ENCODE results near the gene SLC24A3.

Gene SLC24A3

DNA sequence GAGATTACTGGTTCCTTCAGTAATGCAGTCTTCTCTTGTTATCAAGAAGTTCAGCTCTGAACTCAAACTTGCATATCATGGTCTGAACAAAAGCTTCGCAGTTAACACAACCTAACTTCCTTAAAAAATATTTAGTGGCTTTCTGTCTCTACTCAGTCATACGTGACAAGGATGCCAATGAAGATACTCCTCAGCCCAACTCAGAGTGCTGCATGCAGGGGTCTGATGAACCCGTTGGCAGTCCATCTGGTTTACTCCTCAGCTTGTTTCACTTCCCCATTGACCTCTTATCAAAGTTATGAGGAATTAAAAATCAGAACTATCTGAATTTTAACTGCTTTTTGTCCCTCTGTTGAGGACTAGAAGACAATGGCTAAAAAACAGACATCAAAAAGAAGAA is 489.0 kb downstream of the SLC24A3 start:
- H3K4me1 ChIP-seq (ENCODE audit: insufficient read depth, low read length) = no peaks in the 10 kb centered on the region
- no peaks in the 10 kb centered on the region for H3K36me3 ChIP-seq (ENCODE audit: insufficient read depth, low read depth, low read length)
- H3K27me3 ChIP-seq (ENCODE audit: insufficient read depth, low read length) = no peaks in the 10 kb centered on the region
- no peak overlapping the region for H3K27ac ChIP-seq (ENCODE audit: low read length)
- no peak overlapping the region for H3K9ac ChIP-seq (ENCODE audit: low read depth, low read length)
- H3K9me3 ChIP-seq (ENCODE audit: insufficient read depth, low read depth, low read length) = peaks cover 14% of the 10 kb centered on the region
- H3K4me3 ChIP-seq (ENCODE audit: low read length) = no peak overlapping the region

GRCh38 chr20:19706463-19706862 is 494.0 kb downstream of the SLC24A3 start:
- Histone ChIP-seq H3K36me3 (ENCODE audit: insufficient read depth, low read depth, low read length) (no peaks in the 10 kb centered on the region), H3K27ac (ENCODE audit: low read length) (no peak overlapping the region), H3K9me3 (ENCODE audit: insufficient read depth, low read depth, low read length) (peaks cover 14% of the 10 kb centered on the region), H3K27me3 (ENCODE audit: insufficient read depth, low read length) (no peaks in the 10 kb centered on the region), H3K4me3 (ENCODE audit: low read length) (no peak overlapping the region), H3K9ac (ENCODE audit: low read depth, low read length) (no peak overlapping the region), H3K4me1 (ENCODE audit: insufficient read depth, low read length) (no peaks in the 10 kb centered on the region; the same call in 1 of the 2 replicates)

- H3K9ac ChIP-seq (ENCODE audit: low read depth, low read length) = no peak overlapping the region
- H3K36me3 ChIP-seq (ENCODE audit: insufficient read depth, low read depth, low read length) = no peaks in the 10 kb centered on the region
- no peaks in the 10 kb centered on the region; the same call in 1 of the 2 replicates for H3K4me1 ChIP-seq (ENCODE audit: insufficient read depth, low read length)
- no peaks in the 10 kb centered on the region for H3K9me3 ChIP-seq (ENCODE audit: insufficient read depth, low read depth, low read length)
- H3K27me3 ChIP-seq (ENCODE audit: insufficient read depth, low read length) = no peaks in the 10 kb centered on the region
- no peak overlapping the region for H3K4me3 ChIP-seq (ENCODE audit: low read length)
- no peak overlapping the region for H3K27ac ChIP-seq (ENCODE audit: low read length)
Observed at GRCh38 chr20:19709635-19710335, 497.3 kb downstream of the SLC24A3 start.

- Histone ChIP-seq H3K4me1 (ENCODE audit: insufficient read depth, low read length) (no peaks in the 10 kb centered on the region; the same call in 1 of the 2 replicates), H3K27me3 (ENCODE audit: insufficient read depth, low read length) (no peaks in the 10 kb centered on the region), H3K9ac (ENCODE audit: low read depth, low read length) (no peak overlapping the region), H3K27ac (ENCODE audit: low read length) (no peak overlapping the region), H3K36me3 (ENCODE audit: insufficient read depth, low read depth, low read length) (no peaks in the 10 kb centered on the region), H3K9me3 (ENCODE audit: insufficient read depth, low read depth, low read length) (no peaks in the 10 kb centered on the region), H3K4me3 (ENCODE audit: low read length) (no peak overlapping the region)
Observed at GRCh38 chr20:19710336-19711120, 498.1 kb downstream of the SLC24A3 start.

DNA sequence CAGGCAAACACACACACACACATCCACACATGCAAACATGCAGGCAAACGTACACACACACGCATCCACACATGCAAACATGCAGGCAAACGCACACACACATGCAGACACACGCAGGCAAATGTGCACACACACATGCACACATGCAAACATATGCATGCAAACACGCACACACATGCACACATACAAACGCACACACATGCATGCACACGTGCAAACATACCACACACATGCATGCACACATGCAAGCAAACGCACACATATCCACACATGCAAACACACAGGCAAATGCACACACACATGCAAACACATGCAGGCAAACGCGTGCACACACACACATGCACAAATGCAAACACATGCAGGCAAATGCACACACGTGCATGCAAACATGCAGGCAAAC is 498.7 kb downstream of the SLC24A3 start:
- no peak overlapping the region for H3K4me3 ChIP-seq (ENCODE audit: low read length)
- no peak overlapping the region for H3K27ac ChIP-seq (ENCODE audit: low read length)
- no peak overlapping the region for H3K9ac ChIP-seq (ENCODE audit: low read depth, low read length)
- no peaks in the 10 kb centered on the region; the same call in 1 of the 2 replicates for H3K4me1 ChIP-seq (ENCODE audit: insufficient read depth, low read length)
- H3K27me3 ChIP-seq (ENCODE audit: insufficient read depth, low read length) = no peaks in the 10 kb centered on the region
- H3K9me3 ChIP-seq (ENCODE audit: insufficient read depth, low read depth, low read length) = no peaks in the 10 kb centered on the region
- H3K36me3 ChIP-seq (ENCODE audit: insufficient read depth, low read depth, low read length) = no peaks in the 10 kb centered on the region

GRCh38 chr20:19712721-19713260 is 500.3 kb downstream of the SLC24A3 start:
- Histone ChIP-seq H3K27me3 (ENCODE audit: insufficient read depth, low read length) (no peaks in the 10 kb centered on the region), H3K27ac (ENCODE audit: low read length) (no peak overlapping the region), H3K9ac (ENCODE audit: low read depth, low read length) (no peak overlapping the region), H3K9me3 (ENCODE audit: insufficient read depth, low read depth, low read length) (peaks cover 7% of the 10 kb centered on the region; the same call in 1 of the 2 replicates), H3K36me3 (ENCODE audit: insufficient read depth, low read depth, low read length) (no peaks in the 10 kb centered on the region), H3K4me3 (ENCODE audit: low read length) (no peak overlapping the region), H3K4me1 (ENCODE audit: insufficient read depth, low read length) (no peaks in the 10 kb centered on the region; the same call in 1 of the 2 replicates)

- Histone ChIP-seq H3K9ac (ENCODE audit: low read depth, low read length) (no peak overlapping the region), H3K27me3 (ENCODE audit: insufficient read depth, low read length) (no peaks in the 10 kb centered on the region), H3K36me3 (ENCODE audit: insufficient read depth, low read depth, low read length) (no peaks in the 10 kb centered on the region), H3K9me3 (ENCODE audit: insufficient read depth, low read depth, low read length) (peaks cover 7% of the 10 kb centered on the region; the same call in 1 of the 2 replicates), H3K4me1 (ENCODE audit: insufficient read depth, low read length) (no peaks in the 10 kb centered on the region; the same call in 1 of the 2 replicates), H3K27ac (ENCODE audit: low read length) (no peak overlapping the region), H3K4me3 (ENCODE audit: low read length) (no peak overlapping the region)
Observed at GRCh38 chr20:19713822-19714578, 501.6 kb downstream of the SLC24A3 start.

GRCh38 chr20:19714579-19714840 is 502.1 kb downstream of the SLC24A3 start:
- H3K9me3 ChIP-seq (ENCODE audit: insufficient read depth, low read depth, low read length) = peaks cover 7% of the 10 kb centered on the region; the same call in 1 of the 2 replicates
- H3K4me1 ChIP-seq (ENCODE audit: insufficient read depth, low read length) = no peaks in the 10 kb centered on the region; the same call in 1 of the 2 replicates

GRCh38 chr20:19715986-19716385 is 503.5 kb downstream of the SLC24A3 start:
- no peaks in the 10 kb centered on the region for H3K27me3 ChIP-seq (ENCODE audit: insufficient read depth, low read length)
- H3K27ac ChIP-seq (ENCODE audit: low read length) = no peak overlapping the region
- peaks cover 7% of the 10 kb centered on the region; the same call in 1 of the 2 replicates for H3K9me3 ChIP-seq (ENCODE audit: insufficient read depth, low read depth, low read length)
- no peaks in the 10 kb centered on the region for H3K4me1 ChIP-seq (ENCODE audit: insufficient read depth, low read length)
- no peak overlapping the region for H3K4me3 ChIP-seq (ENCODE audit: low read length)
- no peak overlapping the region for H3K9ac ChIP-seq (ENCODE audit: low read depth, low read length)
- H3K36me3 ChIP-seq (ENCODE audit: insufficient read depth, low read depth, low read length) = no peaks in the 10 kb centered on the region

More at GRCh38 chr20:19714579-19714840, 502.1 kb downstream of the SLC24A3 start:
- Histone ChIP-seq H3K27ac (ENCODE audit: low read length) (no peak overlapping the region), H3K9ac (ENCODE audit: low read depth, low read length) (no peak overlapping the region), H3K27me3 (ENCODE audit: insufficient read depth, low read length) (no peaks in the 10 kb centered on the region), H3K4me3 (ENCODE audit: low read length) (no peak overlapping the region), H3K36me3 (ENCODE audit: insufficient read depth, low read depth, low read length) (no peaks in the 10 kb centered on the region)

DNA sequence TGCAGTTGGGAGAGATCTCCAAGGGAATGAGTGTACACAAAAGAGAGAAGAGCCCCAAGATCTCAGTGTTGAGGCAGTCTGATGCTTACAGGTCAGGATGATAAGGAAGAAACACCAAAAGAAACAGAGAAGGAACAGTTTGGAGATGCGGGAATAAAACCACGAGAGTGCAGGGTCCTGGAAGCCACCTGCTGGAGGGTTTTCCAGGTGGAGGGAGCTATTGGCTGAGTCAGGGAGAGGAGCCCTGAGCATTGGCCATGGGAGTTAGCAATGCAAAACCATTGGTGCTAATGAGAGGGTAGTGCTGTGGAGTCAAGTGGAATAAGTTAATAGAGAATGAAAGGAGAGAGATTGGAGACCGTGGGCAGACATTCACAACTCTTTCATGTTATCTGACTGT is 506.4 kb downstream of the SLC24A3 start:
- no peak overlapping the region for H3K27ac ChIP-seq (ENCODE audit: low read length)
- H3K9me3 ChIP-seq (ENCODE audit: insufficient read depth, low read depth, low read length) = peaks cover 7% of the 10 kb centered on the region; the same call in 1 of the 2 replicates
- H3K27me3 ChIP-seq (ENCODE audit: insufficient read depth, low read length) = no peaks in the 10 kb centered on the region

GRCh38 chr20:19720991-19721390 is 508.5 kb downstream of the SLC24A3 start:
- no peaks in the 10 kb centered on the region for H3K27me3 ChIP-seq (ENCODE audit: insufficient read depth, low read length)
- H3K27ac ChIP-seq (ENCODE audit: low read length) = no peak overlapping the region
- H3K4me1 ChIP-seq (ENCODE audit: insufficient read depth, low read length) = no peaks in the 10 kb centered on the region
- peaks cover 7% of the 10 kb centered on the region; the same call in 1 of the 2 replicates for H3K9me3 ChIP-seq (ENCODE audit: insufficient read depth, low read depth, low read length)
- no peaks in the 10 kb centered on the region for H3K36me3 ChIP-seq (ENCODE audit: insufficient read depth, low read depth, low read length)
- H3K9ac ChIP-seq (ENCODE audit: low read depth, low read length) = no peak overlapping the region
- H3K4me3 ChIP-seq (ENCODE audit: low read length) = no peak overlapping the region

More for the DNA sequence above, 506.4 kb downstream of the SLC24A3 start:
- Histone ChIP-seq H3K9ac (ENCODE audit: low read depth, low read length) (no peak overlapping the region), H3K4me1 (ENCODE audit: insufficient read depth, low read length) (no peaks in the 10 kb centered on the region), H3K36me3 (ENCODE audit: insufficient read depth, low read depth, low read length) (no peaks in the 10 kb centered on the region), H3K4me3 (ENCODE audit: low read length) (no peak overlapping the region)

Data from iPS-20b (cell line).